K562 (cell line): Measurements from ENCODE around the gene TUBA8. TPM values are rescaled to one million over a fixed set of nuclear protein-coding genes. Genes with fewer than 3 reads are reported as not detected.
A peak's percentile ranks its signal among the peaks of the same experiment; 100 is the strongest.

Source experiments
- ATAC-seq: fragments of 200-7000 bp; cut with Tn5 transposase; 3 replicates; pipeline ENCODE4 v1.9.1; 2020; ENCODE audit warnings: moderate library complexity
- BruUV-seq: library from RNA; stranded (reverse); fragments of 400-500 nt; replicated peaks from 2 replicates; lab custom pipeline; 2021; lab: Mats Ljungman, UMichigan
- CTCF ChIA-PET: fragments of 300-600 bp; formaldehyde crosslinking; extraction: SDS; loops from one replicate; lab custom pipeline; 2021; ENCODE audit warnings: low intra/inter-chr PET ratio; lab: Yijun Ruan, JAX
- POLR2A ChIA-PET: fragments of 300-600, 350-650 bp; sonication (Branson Sonifier 250); formaldehyde crosslinking; extraction: SDS; loops from one replicate; lab custom pipeline; 2021; ENCODE audit warnings: antibody characterized with exemption, inconsistent platforms; lab: Yijun Ruan, JAX
- DNase-seq, 4 experiments: peaks; one replicate each; pipeline versions ENCODE4 v3.0.0 to v3.0.0-alpha.2; 2011 to 2018; ENCODE audit warnings: low spot score in 3 of 4, mixed read lengths in 3 of 4; ENCODE audit errors: extremely low read depth in 1 of 4
- FAIRE-seq: peaks from 2 replicates; lab custom pipeline; 2011; peaks lifted over from hg19 to GRCh38; lab: Jason Lieb, UNC
- H2AFZ ChIP-seq: 2 replicates; pipeline ENCODE4 v1.6.0; 2011; ENCODE audit warnings: low read depth, low read length, control low read depth, inconsistent platforms
- H3K27ac ChIP-seq: fragments of 200-600 bp; 3 replicates; pipeline ENCODE4 v1.8.0; 2011; ENCODE audit warnings: low read depth, mild to moderate bottlenecking, control low read depth, inconsistent platforms, low read length, moderate library complexity, mixed read lengths; ENCODE audit errors: extremely low read depth
- H3K27me3 ChIP-seq, 2 experiments: fragments of 300-600 bp in 1 of 2; 2 replicates in 1 of 2; 3 replicates in 1 of 2; pipeline versions ENCODE4 v1.6.0 to v1.8.0; 2011; ENCODE audit warnings: inconsistent platforms in 2 of 2, low read length in 2 of 2, mild to moderate bottlenecking in 1 of 2, mixed read lengths in 1 of 2, moderate library complexity in 1 of 2; ENCODE audit not compliant: control insufficient read depth in 2 of 2, insufficient read depth in 2 of 2
- H3K36me3 ChIP-seq: fragments of 300-600 bp; 3 replicates; pipeline ENCODE4 v1.8.0; 2011; ENCODE audit warnings: mild to moderate bottlenecking, low read length, inconsistent platforms; ENCODE audit not compliant: control insufficient read depth, insufficient read depth
- H3K4me1 ChIP-seq, 2 experiments: fragments of 200-600 bp in 1 of 2; replicated peaks in 1 of 2; 2 replicates in 1 of 2; 3 replicates in 1 of 2; pipeline versions ENCODE4 v1.5.1 to v1.8.0; 2011; ENCODE audit warnings: inconsistent platforms in 2 of 2, low read length in 2 of 2, mild to moderate bottlenecking in 1 of 2, mixed read lengths in 1 of 2, moderate library complexity in 1 of 2; ENCODE audit not compliant: control insufficient read depth in 2 of 2, insufficient read depth in 2 of 2
- H3K4me2 ChIP-seq: 2 replicates; pipeline ENCODE4 v1.6.1; 2011; ENCODE audit warnings: low read length, control low read depth, inconsistent platforms, mixed read lengths; ENCODE audit not compliant: insufficient read depth
- H3K4me3 ChIP-seq: fragments of 200-600 bp; sonication (generic), shearing (Covaris generic); 2 replicates; pipeline ENCODE4 v1.5.1; 2016; ENCODE audit warnings: control low read depth, inconsistent platforms
- H3K79me2 ChIP-seq: fragments of 200-600 bp; 3 replicates; pipeline ENCODE4 v1.8.0; 2011; ENCODE audit warnings: low read length, inconsistent platforms; ENCODE audit not compliant: control insufficient read depth, insufficient read depth
- H3K9ac ChIP-seq, 2 experiments: 2 replicates each; pipeline versions ENCODE4 v1.6.0 to v1.6.1; 2011; ENCODE audit warnings: low read depth in 2 of 2, low read length in 2 of 2, control low read depth in 1 of 2, inconsistent platforms in 1 of 2, mild to moderate bottlenecking in 1 of 2, mixed read lengths in 1 of 2; ENCODE audit not compliant: insufficient read depth in 1 of 2
- H3K9me1 ChIP-seq: one replicate; pipeline ENCODE4 v1.6.0; 2011; ENCODE audit warnings: inconsistent platforms, mild to moderate bottlenecking, low read length, moderate library complexity; ENCODE audit not compliant: control insufficient read depth, insufficient read depth
- H3K9me3 ChIP-seq: replicated peaks from 2 replicates; pipeline ENCODE4 v1.5.1; 2011; ENCODE audit warnings: low read depth, low read length, inconsistent platforms; ENCODE audit not compliant: control insufficient read depth, insufficient read depth
- H4K20me1 ChIP-seq: replicated peaks from 2 replicates; pipeline ENCODE4 v1.6.1; 2011; ENCODE audit warnings: low read length, inconsistent platforms, mixed read lengths; ENCODE audit not compliant: control insufficient read depth, insufficient read depth
- C11orf30 ChIP-seq: fragments of 450-650 bp; IDR thresholded peaks from 2 replicates; pipeline ENCODE4 v1.6.1; 2016; ENCODE audit warnings: low read depth, mild to moderate bottlenecking
- MAFF ChIP-seq: IDR thresholded peaks from 2 replicates; pipeline ENCODE4 v1.6.1; 2012; ENCODE audit warnings: low read length, improper control_type of control experiment
- MAFG ChIP-seq: fragments of 450-650 bp; conservative IDR thresholded peaks from 2 replicates; pipeline ENCODE4 v1.6.1; 2016; ENCODE audit warnings: missing genetic modification characterization, missing compliant biosample characterization
- MAFK ChIP-seq: IDR thresholded peaks from 2 replicates; pipeline ENCODE4 v1.6.1; 2011; ENCODE audit warnings: low read length, improper control_type of control experiment
- MYNN ChIP-seq, 2 experiments: sonication (generic); formaldehyde crosslinking in 1 of 2; IDR thresholded peaks; 2 replicates each; pipeline versions ENCODE4 v1.5.0 to v1.6.1; 2016 to 2020; ENCODE audit warnings: antibody characterized with exemption in 1 of 2, missing genetic modification reagents in 1 of 2
- PHTF2 ChIP-seq: fragments of 250-450 bp; sonication (Bioruptor Pico); IDR thresholded peaks from 2 replicates; pipeline ENCODE4 v1.5.0; 2021; ENCODE audit warnings: mild to moderate bottlenecking
- ZNF316 ChIP-seq: fragments of 450-650 bp; IDR thresholded peaks from 2 replicates; pipeline ENCODE4 v1.6.1; 2016
- WGBS: fragments of 100-300 bp; shearing (Covaris generic); methylation state at CpG from one replicate; pipeline ENCODE4 v1.1.6; 2016; ENCODE audit warnings: low coverage, mixed read lengths; ENCODE audit not compliant: insufficient coverage; ENCODE audit errors: missing lambda C conversion rate; 5-methylcytosine and 5-hydroxymethylcytosine counted together
- in situ Hi-C: fragments of 300-500 bp; cut with MboI; formaldehyde crosslinking; loops from 4 replicates; pipeline ENCODE4 v1.15.0; 2018; ENCODE audit warnings: inconsistent platforms, mixed read lengths
- intact Hi-C: fragments of 100-400 bp; cut with micrococcal nuclease; formaldehyde crosslinking; loops from 2 replicates; pipeline ENCODE4 v1.14.2; 2022
- polyA plus RNA-seq, 8 experiments: library from polyadenylated mRNA; depleted of rRNA in 4 of 8; stranded (reverse) in 5 of 8; unstranded in 3 of 8; fragments of >200 nt; fragmentation: Nextera tagmentation in 2 of 8; fragmentation: Illumina TruSeq in 1 of 8; extraction: Ambion mirVana in 2 of 8; extraction: Trizol in 1 of 8; gene quantifications; 2 replicates each; pipeline versions ENCODE4 v1.2.1 to v1.2.3, GENCODE V29; 2011 to 2014; ENCODE audit warnings: inconsistent platforms in 1 of 8, missing spikeins in 1 of 8
- total RNA-seq, 7 experiments: library from RNA; depleted of rRNA in 6 of 7; stranded (reverse); fragments of >200 nt in 6 of 7; fragmentation: Illumina TruSeq in 2 of 7; extraction: Trizol in 2 of 7; gene quantifications; 2 replicates each; pipeline versions ENCODE4 v1.2.1 to v1.2.3, GENCODE V29; 2011 to 2021; ENCODE audit warnings: low replicate concordance in 1 of 7
- TF ChIP-seq, protein P1 (sequence below): sonication (generic); formaldehyde crosslinking; IDR thresholded peaks from 2 replicates; pipeline ENCODE4 v1.8.1; 2022; ENCODE audit warnings: missing genetic modification reagents

The TUBA8 gene
- total and polyA plus RNA-seq, 9 of the 15 experiments (the other 6 are each of a cell fraction or from before 2014, with no cell fraction given) = 0.07 to 1.1 (median 0.65) TPM

DNA sequence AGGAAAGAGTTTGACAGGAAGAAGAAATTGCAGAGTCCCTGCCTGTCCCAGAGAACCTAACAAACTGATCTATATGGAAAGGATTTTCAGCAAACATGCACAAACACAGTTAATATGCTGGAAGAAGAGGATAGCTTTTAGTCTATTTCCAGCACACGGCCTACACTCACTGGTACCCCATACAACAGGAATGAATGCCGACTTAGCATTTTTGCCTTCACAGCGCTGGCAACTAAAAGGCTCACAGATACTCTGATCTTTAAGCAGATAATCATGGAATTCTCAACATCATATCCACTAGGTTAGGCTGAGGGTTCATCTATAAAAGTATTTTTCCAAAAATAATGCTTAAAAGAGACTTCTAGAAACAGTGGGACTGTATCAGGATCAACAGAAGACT lies 9.8 kb upstream of the TUBA8 start:
- BruUV-seq = no TSS peak
- H3K4me1 ChIP-seq = 0 out of 5 replicates have a peak, but pooled peaks cover 0 to 3% of the 10 kb centered on the region in 2 experiments
- peaks cover 3% of the 10 kb centered on the region; the same call in 1 of the 3 replicates for H3K36me3 ChIP-seq
- no peak overlapping the region for H3K27ac ChIP-seq
- WGBS = 91% methylated on average over 3 of the region's 3 CpGs
- intact Hi-C loops = loop anchor here (10.0 kb wide), 1 partner anchor 76 kb away; the partner anchor contains the start of gene MICAL3
- H4K20me1 ChIP-seq = no peaks in the 10 kb centered on the region
- no peak overlapping the region for H3K4me2 ChIP-seq
- no peaks in the 10 kb centered on the region for H3K79me2 ChIP-seq
- H3K27me3 ChIP-seq = no peaks in the 10 kb centered on the region
- H3K9me3 ChIP-seq = no peaks in the 10 kb centered on the region; the same call in 1 of the 2 replicates
- TF ChIP-seq MAFK = peak; percentile 88
- TF ChIP-seq ZNF316 = peak; percentile 86
- peak; percentile 78 for TF ChIP-seq C11orf30
- peak; percentile 76 for TF ChIP-seq MAFG (tag)
- peak; percentile 88 for TF ChIP-seq MAFF
- no peak for TF ChIP-seq MYNN (IDR thresholded peaks at IDR 0.05)
- no peak for TF ChIP-seq MYNN (CRISPR knock-in tag; IDR thresholded peaks at IDR 0.05)
- TF ChIP-seq, protein P1, sequence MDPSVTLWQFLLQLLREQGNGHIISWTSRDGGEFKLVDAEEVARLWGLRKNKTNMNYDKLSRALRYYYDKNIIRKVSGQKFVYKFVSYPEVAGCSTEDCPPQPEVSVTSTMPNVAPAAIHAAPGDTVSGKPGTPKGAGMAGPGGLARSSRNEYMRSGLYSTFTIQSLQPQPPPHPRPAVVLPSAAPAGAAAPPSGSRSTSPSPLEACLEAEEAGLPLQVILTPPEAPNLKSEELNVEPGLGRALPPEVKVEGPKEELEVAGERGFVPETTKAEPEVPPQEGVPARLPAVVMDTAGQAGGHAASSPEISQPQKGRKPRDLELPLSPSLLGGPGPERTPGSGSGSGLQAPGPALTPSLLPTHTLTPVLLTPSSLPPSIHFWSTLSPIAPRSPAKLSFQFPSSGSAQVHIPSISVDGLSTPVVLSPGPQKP (CRISPR knock-in tag) = no peak
- TF ChIP-seq PHTF2 = no peak
- TF ChIP-seq, all 486 proteins: peak for 5
- POLR2A ChIA-PET = interaction anchor here (0.6 to 1.5 kb wide), 5 partner anchors 9 to 23 kb away, joined by 3 to 6 read pairs (median 5); partner anchors contain the start of gene PEX26
- Histone ChIP-seq H2AFZ (no peak overlapping the region), H3K9ac (no peak overlapping the region), H3K9me1 (no peaks in the 10 kb centered on the region), H3K4me3 (no peak overlapping the region)
- CTCF ChIA-PET = no interaction called here
- ATAC-seq = no peak
- no peak for FAIRE-seq
- in situ Hi-C loops = no loop called here
- DNase-seq = no peak
